HEK293T (cell line): ENCODE data around the gene KRT6A.

Source experiments
- BHLHE40 ChIP-seq: fragments of 450-650 bp; IDR thresholded peaks from 2 replicates; pipeline ENCODE4 v1.6.1; 2016; ENCODE audit warnings: mild to moderate bottlenecking, moderate library complexity, borderline replicate concordance
- FOXK2 ChIP-seq: fragments of 450-650 bp; IDR thresholded peaks from 2 replicates; pipeline ENCODE4 v1.6.1; 2016; ENCODE audit warnings: mild to moderate bottlenecking
- FOXM1 ChIP-seq: fragments of 450-650 bp; IDR thresholded peaks from 2 replicates; pipeline ENCODE4 v1.6.1; 2017; ENCODE audit warnings: mild to moderate bottlenecking, borderline replicate concordance
- PKNOX1 ChIP-seq: fragments of 450-650 bp; IDR thresholded peaks from 2 replicates; pipeline ENCODE4 v1.6.1; 2016
- SP1 ChIP-seq: fragments of 450-650 bp; IDR thresholded peaks from 2 replicates; pipeline ENCODE4 v1.6.1; 2017

DNA sequence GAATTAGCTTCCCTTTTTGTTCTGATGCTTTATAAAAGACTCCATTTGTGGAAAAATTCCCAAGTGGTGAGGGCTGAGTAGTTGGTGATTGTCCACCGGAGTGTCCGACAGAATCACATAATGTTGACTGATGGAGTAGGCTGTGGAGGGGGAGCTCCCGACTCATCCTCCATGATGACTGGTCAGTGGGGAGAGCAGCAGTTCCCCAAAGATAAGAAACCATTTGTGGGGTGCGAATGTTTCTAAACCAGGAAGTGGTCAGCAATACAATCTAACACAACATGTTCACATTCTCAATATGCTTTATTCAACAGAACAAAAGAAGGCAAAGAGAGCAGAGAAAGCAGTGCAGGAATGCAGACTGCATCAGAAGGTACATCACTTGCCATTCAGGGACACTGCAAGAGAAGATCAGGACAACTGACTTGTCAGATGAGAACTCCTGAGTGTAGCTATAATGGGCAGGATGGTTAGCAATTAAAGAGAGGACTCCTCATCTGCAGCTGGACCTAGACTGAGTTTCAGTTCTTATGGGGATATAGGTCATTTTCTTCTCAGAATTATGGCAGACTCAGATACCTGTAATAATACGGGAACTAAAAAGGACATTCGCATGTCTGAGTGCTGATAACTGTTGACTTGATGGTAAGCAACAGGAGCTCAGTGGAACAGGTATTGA lies 46.6 kb downstream of the KRT6A start:
- TF ChIP-seq BHLHE40 = no peak
- TF ChIP-seq FOXK2 = no peak
- no peak for TF ChIP-seq PKNOX1
- no peak for TF ChIP-seq FOXM1
- no peak for TF ChIP-seq SP1
